HL-60/S4 treated with retinoic acid at 250 ng/mL for 4 days and 3 days (cell line): ENCODE data around the gene XRCC1.

Experiments used
- in situ Hi-C: fragments of 300-500 bp; cut with MboI; formaldehyde crosslinking; loops from 2 replicates; pipeline ENCODE4 v1.7.0; 2022; ENCODE audit warnings: low sequenced_read_pairs

Gene XRCC1

DNA sequence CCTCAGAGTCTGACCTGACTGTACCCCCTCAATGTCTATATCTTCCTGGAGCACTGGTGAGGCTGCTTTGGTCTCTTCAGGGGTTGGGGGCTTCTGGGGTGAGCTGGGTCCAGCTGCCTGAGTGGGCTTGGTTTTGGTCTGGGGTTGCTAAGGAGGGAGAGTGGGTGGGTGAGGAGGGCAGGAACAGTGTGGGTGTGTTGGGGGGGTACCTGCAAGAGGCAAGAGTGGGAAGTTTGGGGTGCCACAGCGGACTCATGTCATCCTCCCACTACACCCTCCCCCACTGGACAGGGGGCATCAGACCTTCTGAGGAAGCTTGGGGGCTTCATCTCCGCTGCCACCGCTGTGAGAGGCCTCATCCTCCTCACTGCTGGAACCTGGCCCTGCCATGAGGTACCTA, 28.7 kb downstream of the XRCC1 start:
- in situ Hi-C loops = no loop called here

DNA sequence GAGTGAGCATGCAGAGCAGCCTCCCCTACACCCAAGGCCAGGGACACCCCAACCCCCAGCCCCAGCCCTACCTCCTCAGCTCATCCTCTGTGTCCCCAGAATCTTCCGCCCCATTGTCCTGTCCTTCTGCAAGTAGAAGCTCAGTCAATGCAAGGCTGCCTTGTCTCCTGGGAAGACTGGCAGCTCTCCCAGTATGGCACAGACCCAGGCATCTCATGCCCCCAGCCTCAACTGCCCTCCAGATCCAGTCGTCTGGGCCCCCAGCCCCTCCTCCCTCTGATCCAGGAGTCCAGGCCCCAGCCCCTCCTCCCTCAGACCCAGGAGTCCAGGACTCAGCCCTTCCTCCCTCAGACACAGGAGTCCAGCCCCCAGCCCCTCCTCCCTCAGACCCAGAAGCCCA, 29.3 kb downstream of the XRCC1 start:
- in situ Hi-C loops = no loop called here

DNA sequence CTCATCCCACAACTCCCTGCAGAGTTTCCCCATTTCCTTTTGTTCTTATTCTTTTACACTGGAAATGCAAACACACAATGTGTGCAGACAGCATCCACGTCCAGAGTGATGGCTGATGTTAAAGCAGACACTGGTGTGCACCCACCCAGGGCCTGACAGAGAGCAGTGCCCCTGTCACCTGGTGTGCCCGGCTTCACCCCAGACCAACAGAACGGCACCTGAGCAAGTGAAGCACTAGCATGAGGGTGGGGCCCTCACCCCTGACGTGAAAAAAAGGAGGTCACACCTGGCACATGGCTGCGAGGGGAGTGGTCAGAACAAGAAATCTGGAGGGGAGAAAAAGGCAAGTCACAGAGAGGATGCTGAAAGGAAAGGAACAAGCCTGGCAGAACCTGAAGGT, 30.1 kb downstream of the XRCC1 start:
- in situ Hi-C loops = no loop called here

DNA sequence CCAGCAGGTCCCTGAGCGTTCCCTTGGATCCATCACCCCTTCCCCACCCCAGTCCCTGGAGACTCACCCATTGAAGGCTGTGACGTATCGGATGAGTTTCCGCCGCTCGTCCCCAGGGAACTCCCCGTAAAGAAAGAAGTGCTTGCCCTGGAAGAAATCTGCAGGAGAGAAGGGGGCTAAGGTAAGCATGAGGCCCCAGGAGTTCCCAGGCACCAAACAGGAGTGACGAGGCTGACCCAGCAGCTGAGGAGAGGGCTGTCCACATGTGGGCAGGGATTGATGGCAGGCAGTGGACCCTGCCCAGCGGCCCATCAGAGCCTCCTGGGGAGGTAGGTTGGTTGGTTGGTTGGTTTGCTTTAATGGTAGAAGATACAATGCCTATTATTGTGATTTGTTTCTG, 31.2 kb downstream of the XRCC1 start:
- in situ Hi-C loops = no loop called here

DNA sequence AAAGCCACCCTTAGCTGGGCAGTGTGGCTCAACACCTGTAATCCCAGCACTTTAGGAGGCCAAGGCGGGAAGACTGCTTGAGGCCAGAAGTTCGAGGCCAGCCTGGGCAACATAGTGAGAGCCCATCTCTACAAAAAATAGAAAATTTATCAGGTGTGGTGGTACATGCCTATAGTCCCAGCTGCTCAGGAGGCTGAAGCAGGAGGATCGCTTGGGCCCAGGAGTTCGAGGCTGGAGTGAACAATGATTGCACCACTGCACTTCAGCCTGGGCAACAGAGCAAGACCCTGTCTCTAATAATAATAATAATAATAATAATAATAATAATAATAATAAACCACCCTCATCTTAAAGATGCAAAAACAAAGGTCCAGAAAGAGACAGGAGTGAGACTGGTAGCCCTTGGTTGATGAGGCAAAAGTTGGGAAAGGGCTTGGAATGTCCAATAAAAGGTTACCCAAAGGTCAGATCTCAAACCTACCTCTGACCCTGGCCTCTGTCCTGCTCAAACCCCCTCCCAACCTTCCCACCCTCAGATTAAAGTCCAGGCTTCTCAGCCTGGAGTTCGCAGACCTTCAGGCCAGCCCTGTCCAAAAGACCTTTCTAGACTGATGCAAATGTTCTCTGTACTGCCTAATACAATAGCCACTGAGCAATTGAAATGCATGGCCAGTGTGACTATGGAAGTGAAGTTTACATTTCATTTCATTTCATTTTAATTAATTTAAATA, 33.2 kb downstream of the XRCC1 start:
- in situ Hi-C loops = no loop called here

DNA sequence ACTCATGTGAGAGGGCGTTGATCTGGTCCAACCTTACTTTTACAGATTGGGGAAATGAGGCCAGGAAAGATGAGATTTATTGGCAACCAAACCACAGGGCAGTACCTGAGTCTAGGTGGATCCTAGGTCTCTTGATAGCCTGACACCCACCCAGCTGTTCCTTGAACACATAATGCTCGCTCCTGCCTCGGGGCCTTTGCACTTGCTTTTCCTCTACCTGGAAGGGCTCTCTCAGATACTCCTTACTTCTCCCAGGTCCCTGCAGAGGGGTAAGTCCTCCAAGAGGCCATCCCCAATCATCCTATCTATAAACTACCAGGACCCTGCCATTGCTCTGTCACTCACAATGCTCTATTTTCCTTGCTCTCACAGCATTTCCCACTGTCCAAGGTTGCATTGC, 34.9 kb downstream of the XRCC1 start:
- in situ Hi-C loops = no loop called here

DNA sequence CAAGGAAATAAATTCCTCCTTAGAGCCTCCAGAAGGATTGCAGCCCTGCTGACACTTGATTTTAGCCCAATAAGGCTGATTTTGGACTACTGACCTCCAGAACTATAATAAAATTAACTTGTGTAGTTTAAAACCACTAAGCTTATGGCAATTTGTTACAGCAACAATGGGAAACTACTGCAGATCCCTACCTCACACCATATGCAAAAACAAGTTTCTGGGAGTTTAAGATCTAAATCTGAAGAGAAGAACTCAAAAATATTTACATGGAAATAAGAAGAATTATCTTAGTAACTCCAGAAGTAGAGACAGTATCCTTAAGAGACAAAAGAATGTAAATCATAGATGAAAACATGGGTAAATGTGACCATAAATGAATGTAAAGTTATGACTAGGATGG, 36.4 kb downstream of the XRCC1 start:
- in situ Hi-C loops = no loop called here

DNA sequence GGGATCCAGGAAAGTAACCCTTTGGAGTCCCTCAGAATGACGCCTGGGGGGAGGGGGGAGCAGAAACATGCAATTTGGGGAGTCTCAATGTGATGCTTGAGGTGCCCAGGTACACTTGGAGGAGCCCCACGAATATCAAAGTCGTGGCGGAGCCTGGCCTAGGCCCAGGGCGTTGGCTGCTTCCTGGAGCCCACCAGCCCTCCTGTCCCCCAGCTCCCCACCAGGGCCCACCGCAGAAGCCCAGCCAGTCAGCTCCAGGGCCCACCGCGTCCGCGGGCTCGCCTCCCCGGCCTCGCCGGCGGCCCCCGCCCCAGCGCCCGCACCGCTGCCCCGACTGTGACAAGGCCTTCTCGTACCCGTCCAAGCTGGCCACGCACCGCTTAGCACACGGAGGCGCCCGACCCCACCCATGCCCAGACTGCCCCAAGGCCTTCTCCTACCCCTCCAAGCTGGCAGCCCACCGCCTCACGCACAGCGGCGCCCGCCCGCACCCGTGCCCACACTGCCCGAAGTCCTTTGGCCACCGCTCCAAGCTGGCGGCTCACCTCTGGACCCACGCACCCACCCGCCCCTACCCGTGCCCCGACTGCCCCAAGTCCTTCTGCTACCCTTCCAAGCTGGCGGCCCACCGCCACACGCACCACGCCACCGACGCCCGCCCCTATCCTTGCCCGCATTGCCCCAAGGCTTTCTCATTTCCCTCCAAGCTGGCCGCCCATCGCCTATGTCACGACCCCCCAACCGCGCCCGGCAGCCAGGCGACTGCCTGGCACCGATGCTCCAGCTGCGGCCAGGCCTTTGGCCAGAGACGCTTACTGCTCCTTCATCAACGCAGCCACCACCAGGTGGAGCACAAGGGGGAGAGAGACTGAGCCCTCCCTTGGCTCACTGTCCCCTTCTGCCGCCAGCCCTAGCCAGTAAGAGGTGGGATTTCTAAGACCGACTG, 40.2 kb downstream of the XRCC1 start:
- in situ Hi-C loops = no loop called here

DNA sequence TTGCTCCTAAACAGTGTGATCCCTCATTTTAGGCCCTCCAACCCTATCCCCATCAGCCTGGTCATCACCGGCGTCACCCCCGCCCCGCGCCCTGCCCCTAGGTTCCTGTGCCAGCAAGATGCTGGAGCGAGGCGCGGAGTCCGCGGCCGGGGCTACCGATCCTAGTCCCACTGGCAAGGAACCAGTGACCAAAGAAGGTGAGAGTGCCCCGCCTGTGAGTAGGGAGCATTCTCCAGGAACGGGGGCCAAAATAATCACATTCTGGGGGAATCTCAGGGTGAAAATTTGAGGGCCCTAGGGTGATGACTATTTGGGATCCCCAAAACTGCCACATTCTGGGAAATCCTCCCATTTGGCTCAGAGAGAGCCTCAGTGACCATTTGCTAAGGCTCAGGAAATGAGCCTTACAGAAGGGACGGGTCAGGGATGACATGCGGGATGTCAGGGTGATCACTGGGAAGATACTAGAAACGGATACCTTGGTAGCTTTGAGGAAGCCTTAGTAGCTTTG, 41.0 kb downstream of the XRCC1 start:
- in situ Hi-C loops = no loop called here

DNA sequence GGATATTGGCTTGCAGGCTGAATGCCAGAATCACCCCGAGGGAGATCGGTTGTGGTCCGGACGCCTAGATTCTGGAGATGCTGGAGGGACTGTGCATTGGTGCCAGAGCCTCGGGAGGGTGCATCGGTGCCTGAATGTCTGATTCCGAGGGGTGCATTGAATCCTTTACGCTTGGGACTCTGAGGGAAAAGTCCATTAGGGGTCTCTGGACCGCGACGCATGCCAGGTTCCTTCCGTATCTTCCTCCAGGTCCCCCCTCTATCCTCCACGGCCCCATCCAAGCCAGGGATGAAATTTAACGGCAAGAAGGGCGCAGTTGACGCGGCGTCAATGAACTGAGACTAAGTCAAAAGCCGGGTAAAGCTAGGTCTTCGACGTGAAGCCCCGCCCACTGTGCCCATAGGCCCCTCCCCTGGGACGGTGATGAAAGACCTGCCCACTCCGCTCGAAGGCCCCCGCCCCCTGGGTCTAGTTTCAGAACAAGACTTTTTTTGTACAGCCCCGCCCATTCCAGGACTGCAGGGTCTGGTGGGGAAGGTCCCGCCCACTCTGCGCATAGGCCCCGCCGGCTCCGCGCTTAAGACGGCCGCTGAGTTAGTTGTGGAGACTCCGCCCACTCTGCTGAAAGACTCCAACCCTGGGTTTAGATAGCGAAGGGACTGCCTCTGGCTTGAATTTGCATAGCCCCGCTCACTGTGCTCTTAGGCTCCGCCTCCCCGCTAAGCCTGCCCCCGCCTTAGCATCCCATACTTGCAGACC, 41.6 kb downstream of the XRCC1 start:
- in situ Hi-C loops = no loop called here

DNA sequence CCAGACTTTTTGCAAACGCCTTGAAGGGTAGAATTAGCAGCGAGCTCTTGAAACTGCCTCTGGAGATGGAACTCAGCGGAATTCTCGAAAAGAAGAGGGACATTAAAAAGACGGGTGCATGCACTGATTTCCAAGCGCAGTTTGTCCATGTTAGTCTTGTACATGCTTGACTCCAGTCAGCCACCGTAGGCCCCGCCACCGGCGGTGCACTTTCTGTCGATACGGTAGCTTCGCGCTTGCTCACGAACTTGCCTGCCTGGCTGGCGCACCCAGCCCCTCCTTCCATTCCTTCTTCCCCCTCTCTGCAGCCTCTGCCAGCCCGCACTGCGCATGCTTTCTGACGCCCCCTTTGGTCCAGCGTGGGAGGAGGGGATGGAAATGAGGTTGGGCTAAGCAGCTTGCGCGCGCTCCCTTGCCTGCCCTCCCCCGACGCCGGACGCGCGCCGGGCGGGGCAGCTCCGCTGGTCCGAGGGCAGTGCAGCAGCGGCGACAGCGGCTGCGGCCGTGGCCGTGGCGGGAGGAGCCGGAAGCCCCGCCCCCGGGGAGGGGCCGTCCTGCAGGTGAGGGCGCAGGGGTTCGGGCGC, 42.3 kb downstream of the XRCC1 start, which contains the start of gene ZNF575:
ZNF575 (plus strand) TSS at position 227 of the 584 bp plus-strand sequence. CDS start 1,235 bp downstream, outside the sequence.
- in situ Hi-C loops = no loop called here

DNA sequence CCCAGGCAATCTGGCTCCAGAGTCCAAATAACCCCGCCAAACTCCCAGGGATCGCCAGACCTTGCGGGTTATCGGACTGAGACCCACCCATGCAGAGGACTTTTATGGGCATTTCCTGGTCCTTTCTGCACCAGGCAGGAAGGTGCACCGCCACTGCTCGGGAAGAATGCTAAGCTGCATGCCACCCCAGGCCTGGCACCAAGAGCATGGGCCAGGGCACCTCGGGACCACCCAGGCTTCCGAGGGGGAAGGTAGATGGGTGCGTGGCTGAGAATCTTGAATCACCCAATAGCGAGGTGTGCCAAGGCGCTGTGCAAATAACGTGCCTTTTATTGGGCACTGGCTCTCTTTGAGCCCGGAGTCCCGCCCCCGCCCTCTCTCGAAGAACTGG, 42.8 kb downstream of the XRCC1 start:
- in situ Hi-C loops = no loop called here

DNA sequence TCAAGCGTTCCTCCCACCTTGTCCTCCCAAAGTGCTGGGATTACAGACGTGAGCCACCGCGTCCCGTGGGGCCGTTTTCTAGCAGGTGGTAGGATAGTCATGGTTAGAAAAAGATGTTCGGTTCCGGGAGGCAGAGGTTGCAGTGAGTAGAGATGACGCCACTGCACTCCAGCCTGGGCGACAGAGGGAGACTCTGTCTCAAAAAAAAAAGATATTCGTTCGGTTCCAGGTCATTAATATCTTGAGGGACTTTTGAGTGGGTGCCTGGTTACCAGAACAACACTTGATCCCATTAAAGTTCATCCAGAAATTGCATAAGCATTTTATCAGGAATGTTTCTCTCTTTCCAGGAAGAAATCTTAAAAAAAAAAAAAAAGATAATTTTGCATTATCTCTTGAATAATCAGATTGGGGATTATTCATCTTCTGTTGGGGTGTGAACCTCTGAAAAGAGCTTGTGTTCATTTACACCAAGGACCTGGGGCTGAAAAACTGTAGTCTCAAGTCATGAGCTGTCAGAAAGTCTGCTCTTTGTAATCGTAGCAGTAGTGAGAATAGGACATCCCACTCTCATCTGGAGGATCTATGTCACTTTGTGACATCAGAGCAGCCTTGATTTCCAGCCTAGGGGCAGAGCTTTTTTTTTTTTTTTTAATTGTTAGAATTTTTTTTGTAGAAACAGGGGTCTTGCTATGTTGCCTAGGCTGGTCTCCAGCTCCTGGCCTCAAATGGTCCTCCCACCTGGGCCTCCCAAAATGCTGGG, 47.3 kb downstream of the XRCC1 start:
- in situ Hi-C loops = no loop called here

DNA sequence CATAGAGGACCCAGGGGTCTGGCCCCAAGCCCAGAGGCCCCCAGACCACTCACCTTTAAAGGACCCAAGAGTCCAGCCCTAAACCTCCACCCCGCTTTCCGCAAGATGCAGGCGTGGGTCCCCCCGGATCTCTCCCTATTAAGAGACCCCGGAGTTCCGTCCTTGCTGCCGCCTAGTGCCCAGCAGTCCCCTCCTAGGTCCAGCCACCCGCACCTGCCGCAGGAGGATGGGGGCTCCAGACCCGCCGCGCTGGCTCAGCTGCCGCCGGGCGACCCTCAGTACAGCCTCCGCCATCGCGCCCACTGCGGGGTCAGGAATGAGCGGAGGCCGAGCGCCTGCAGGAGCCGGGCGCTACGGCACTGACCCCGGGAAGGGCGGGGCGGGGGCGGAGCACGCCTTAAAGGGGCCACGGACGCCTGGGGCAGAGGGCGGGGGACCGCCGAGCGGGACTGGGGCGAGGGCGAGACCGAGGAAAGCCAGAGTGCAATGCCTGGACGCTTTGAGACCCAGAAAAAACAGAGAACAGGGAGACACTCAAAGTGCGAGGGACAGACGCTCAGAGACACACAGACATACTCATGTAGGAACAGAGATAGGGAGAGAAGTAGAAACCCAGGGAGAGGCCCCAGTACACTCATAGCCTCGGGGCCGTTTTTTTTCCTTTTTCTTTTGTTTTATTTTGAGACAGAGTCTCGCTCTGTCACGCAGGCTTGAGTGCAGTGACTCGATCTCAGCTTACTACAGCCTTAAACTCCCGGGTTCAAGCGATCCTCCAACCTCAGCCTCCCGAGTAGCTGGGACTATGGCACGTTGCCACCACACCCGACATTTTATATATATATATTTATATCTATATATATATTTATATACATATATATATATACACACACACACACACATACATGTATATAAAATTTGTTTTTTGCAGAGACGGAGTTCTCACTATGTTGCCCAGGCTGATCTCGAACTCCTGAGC, 48.2 kb downstream of the XRCC1 start, which contains the start of gene ETHE1:
ETHE1 (minus strand) TSS at position 318 of the 976 bp plus-strand sequence; CDS start at position 294, 24 bp downstream.
- in situ Hi-C loops = no loop called here

DNA sequence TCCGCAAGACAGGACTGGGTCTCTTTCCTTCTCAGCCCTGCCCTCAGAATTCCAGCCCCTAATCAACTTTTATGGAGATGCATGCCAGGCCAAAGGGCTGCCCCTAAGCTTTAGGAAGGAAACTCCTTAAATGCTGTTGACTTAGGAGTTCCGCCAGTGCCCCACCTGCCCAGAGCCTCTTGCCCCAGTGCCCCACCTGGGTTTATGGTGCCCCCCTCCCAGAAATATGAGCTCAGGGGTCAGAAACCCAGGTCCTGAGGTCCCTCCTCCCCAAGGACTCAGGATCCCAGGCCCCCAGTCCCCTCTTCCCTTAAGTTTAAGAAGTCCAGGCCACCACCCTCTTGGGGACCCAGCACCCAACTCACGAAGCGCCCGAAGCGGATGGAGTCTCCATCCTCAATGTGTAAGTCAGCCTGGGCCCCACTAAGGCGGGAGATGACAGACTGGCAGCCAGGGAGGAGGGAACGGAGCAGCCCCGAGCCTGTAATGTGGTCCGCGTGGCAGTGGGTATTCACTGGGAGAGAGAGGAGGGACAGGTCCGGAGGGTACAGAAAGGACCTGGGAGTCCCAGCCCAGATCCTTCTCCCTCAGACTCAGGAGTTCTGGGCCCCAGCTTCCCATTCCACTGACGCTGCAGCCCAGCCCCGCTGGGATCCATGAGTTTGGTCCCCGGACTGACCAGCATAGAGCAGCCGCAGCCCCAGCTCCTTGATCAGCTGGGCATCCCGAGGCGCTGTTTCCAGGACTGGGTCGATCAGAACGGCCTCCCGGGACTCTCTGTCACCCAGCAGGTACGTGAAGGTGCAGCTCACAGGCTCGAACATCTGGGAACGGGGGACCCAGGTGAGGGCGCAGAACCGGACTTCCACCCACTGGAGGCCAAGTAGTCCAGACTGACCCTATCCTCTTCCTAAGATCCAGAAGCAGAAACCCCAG, 49.2 kb downstream of the XRCC1 start:
- in situ Hi-C loops = no loop called here

DNA sequence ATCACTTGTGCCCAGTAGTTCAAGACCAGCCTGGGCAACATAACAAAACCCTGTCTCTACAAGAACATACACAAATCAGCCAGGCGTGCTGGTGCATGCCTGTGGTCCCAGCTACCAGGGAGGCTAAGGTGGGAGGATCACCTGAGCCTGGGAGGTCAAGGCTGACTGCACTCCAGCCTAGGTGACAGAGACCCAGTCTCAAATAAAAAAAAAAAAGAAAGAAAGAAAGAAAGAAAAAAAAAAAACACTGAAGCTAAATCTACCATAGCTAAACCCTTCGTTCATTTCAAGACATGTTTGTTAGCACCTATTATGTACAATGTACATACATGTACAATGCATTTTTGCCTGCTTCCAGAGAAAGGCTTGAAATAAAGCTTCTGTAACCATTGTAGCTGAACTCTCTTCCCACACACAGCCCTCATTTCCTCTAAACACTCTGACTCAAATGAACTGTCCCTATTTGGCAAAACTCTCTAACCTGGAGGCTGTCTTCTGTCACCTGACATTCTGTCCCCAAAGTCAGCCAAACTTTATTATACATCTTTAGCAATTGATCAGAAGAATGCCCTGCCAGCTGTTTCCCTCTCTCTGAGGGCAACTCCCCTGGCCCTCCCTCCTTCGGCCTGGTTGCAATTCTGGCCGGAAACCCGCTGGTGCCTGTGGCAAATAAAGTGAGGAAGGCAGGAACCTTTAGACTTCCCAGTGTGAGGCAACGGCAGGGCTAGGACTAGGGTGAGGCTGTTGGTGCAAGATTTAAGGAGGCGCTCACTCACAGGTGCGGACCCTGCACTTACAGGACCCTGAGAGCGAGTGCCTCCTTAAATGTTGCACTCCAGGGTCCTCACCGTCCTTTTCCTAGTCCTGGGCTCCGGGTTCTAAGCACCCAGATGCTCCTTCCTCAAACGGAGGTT, 50.1 kb downstream of the XRCC1 start:
- in situ Hi-C loops = loop anchor here (5.0 kb wide), 1 partner anchor 78 kb away; no protein-coding TSS in a partner anchor
